C4-2B (cell line): ENCODE results near the gene TPT1.

Source experiments
- ZFX ChIP-seq: fragments of 450-650 bp; IDR thresholded peaks from 2 replicates; pipeline ENCODE4 v1.6.1; 2017
- TF ChIP-seq, protein P1 (sequence below): fragments of 450-650 bp; conservative IDR thresholded peaks from 2 replicates; pipeline ENCODE4 v1.5.1; 2017; ENCODE audit warnings: mild to moderate bottlenecking

DNA sequence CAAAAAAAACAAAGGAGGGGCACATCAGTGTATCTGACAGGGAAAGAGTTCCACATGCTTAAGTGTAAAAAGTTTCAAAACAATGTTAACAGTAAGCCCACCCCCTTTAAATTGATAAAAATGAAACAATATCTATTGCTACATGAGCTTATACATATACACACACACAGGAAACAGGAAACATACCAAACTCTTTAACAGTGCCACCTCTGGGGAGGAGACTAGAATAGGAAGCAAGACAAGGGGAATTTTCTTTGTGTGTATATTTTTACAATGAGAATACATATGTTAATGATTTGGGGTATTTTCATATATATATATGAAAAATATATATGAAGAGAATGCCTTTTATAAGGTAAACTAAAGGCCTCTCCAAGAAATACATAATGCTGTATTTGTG lies 44.7 kb downstream of the TPT1 start:
- TF ChIP-seq, protein P1, sequence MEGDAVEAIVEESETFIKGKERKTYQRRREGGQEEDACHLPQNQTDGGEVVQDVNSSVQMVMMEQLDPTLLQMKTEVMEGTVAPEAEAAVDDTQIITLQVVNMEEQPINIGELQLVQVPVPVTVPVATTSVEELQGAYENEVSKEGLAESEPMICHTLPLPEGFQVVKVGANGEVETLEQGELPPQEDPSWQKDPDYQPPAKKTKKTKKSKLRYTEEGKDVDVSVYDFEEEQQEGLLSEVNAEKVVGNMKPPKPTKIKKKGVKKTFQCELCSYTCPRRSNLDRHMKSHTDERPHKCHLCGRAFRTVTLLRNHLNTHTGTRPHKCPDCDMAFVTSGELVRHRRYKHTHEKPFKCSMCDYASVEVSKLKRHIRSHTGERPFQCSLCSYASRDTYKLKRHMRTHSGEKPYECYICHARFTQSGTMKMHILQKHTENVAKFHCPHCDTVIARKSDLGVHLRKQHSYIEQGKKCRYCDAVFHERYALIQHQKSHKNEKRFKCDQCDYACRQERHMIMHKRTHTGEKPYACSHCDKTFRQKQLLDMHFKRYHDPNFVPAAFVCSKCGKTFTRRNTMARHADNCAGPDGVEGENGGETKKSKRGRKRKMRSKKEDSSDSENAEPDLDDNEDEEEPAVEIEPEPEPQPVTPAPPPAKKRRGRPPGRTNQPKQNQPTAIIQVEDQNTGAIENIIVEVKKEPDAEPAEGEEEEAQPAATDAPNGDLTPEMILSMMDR, result no peak
- no peak for TF ChIP-seq ZFX
